Right renal cortex interstitium (tissue), 3 donors: ENCODE measurements around the gene EFCAB5. TPM values are rescaled to one million over a fixed set of nuclear protein-coding genes. Genes with fewer than 3 reads are reported as not detected.
"Not testable (repeated sequence)": the region's sequence is repeated elsewhere in the genome, so short reads cannot be mapped to it uniquely, and the experiment has no call there.

Experiments
- DNase-seq, 3 donors: peaks; one replicate each; pipeline ENCODE4 v3.0.0-alpha.2; 2013; ENCODE audit warnings: low read depth in 3 of 3, low spot score in 2 of 3
- polyA plus RNA-seq, 3 donors: library from polyadenylated mRNA; unstranded; fragments of 120-200 nt; gene quantifications; one replicate each; pipeline ENCODE4 v1.2.1, GENCODE V29; 2013; ENCODE audit not compliant: insufficient read length in 3 of 3

The EFCAB5 gene
- polyA plus RNA-seq, 3 donors: 2.1 to 3.0 (median 2.4) TPM

DNA sequence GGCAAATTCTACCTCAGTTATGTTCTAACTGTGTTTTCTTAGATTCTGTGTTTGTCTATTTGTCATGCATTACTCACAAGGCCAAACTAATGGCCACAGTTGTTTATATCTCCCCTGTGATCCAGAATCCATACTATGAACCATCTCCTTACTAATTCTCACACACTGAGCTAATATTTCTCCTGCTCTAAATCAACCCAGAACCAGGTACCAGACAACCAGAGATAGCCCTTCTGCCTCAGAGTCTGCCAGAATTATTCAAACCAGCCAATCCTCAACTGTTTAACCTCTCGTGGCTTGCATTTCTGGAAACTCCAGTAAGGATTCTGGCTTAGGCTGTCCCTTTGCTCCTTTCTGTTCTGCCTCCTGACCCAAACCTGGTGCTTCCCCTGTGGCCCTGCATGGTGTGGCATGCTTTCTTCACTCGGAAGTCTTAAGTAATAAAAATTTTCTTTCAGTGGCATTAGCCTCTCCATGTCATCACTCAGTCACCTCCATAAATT is 59.4 kb downstream of the EFCAB5 start:
- DNase-seq: no peak

DNA sequence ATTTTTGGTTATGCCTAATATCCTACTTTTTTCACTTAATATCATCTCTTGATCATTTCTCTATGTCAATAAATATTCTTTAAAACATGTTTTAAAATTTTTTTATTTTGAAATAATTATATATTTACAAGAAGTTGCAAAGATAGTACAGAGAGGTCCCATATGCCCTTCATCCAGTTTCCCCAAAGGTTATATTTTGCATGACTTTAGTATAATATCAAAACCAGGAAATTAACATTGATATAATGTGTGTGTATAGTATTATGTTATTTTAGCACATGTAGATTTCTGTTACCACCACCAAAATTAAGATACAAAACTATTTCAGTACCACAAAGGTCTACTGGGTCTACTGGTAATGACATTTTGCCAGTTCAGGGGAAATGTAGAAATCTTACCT is 60.7 kb downstream of the EFCAB5 start:
- DNase-seq: no peak

DNA sequence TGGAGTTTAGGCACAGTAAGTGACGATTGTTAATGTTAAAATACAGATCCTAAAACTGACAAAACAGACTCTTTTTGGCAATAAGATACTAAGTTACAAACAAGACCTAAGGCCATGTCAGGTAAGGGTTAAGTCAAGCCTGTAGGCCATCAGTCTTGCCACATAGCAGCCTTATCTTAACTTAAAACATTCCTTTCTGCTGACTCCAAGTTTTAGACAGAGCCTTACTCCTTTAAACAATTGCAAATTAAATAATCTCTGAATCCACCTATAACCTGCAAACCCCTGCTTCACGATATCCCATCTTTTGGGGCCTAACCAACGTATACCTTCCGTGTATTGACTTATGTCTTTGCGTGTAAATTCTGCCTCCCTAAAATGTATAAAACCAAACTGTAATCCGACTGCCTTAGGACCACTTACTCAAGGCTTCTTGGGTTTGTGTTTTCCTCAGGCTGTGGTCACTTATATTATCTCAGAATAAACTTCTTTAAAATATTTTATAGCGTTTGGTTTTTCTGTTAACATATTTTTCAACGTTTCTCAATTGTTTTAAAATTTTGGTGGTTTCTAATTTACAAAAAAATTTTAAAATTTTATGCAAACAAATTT is 64.4 kb downstream of the EFCAB5 start:
- no peak for DNase-seq

GRCh38 chr17:30011934-30012333 is 70.5 kb downstream of the EFCAB5 start:
- DNase-seq: not testable (repeated sequence)

- peak in 2 of 3 donors; percentile 7 to 9 for DNase-seq
Observed at GRCh38 chr17:30021708-30022317, 80.4 kb downstream of the EFCAB5 start.

DNA sequence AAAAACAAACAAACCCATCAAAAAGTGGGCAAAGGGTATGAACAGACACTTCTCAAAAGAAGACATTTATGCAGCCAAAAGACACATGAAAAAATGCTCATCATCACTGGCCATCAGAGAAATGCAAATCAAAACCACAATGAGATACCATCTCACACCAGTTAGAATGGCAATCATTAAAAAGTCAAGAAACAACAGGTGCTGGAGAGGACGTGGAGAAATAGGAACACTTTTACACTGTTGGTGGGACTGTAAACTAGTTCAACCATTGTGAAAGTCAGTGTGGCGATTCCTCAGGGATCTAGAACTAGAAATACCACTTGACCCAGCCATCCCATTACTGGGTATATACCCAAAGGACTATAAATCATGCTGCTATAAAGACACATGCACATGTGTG is 83.9 kb downstream of the EFCAB5 start:
- not testable (repeated sequence) for DNase-seq

- DNase-seq: no peak
Observed at GRCh38 chr17:30027676-30028075, 86.2 kb downstream of the EFCAB5 start.

- DNase-seq: no peak
Observed at GRCh38 chr17:30031214-30031869, 89.9 kb downstream of the EFCAB5 start.

- no peak for DNase-seq
Observed at GRCh38 chr17:30035369-30035768, 93.9 kb downstream of the EFCAB5 start.

- not testable (repeated sequence) for DNase-seq
Observed at GRCh38 chr17:30040719-30041518, 99.5 kb downstream of the EFCAB5 start.

DNA sequence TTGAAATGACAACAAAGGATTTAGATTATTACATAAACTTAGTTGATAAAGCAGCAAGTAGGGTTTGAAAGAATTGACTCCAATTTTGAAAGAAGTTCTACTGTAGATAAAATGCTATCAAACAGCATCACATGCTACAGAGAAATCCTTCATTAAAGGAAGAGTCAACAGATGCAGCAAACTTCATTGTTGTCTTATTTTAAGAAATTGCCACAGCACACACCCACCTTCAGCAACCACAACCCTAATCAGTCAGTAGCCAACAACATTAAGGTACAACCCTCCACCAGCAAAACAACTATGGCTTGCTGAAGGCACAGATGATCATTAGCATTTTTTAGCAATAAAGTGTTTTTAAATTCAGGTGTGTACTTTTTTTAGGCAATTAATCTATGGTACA is 100.1 kb downstream of the EFCAB5 start:
- DNase-seq: no peak

GRCh38 chr17:30062372-30062771 is 120.9 kb downstream of the EFCAB5 start:
- DNase-seq: no peak

- no peak for DNase-seq
Observed at GRCh38 chr17:30064738-30065137, 123.3 kb downstream of the EFCAB5 start.

DNA sequence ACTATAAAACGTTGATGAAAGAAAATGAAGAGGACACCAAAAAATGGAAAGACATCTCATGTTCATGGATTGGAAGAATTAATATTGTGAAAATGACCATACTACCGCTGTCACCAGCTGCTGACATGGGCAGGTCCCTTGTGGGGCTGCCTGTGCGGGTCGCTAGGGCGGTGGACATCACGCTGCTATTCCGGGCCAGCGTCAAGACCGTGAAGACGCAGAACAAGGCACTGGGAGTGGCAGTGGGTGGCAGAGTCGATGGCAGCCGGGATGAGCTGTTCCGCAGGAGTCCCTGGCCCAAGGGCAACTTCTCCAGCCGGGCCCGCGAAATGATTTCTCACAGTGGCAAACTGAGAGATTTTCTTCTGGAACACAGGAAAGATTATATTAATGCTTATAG is 127.0 kb downstream of the EFCAB5 start:
- DNase-seq: no peak

- DNase-seq: no peak
Observed at GRCh38 chr17:30074254-30074653, 132.8 kb downstream of the EFCAB5 start.

- DNase-seq: no peak
Observed at GRCh38 chr17:30074730-30075129, 133.3 kb downstream of the EFCAB5 start.

- no peak for DNase-seq
Observed at GRCh38 chr17:30082773-30083172, 141.3 kb downstream of the EFCAB5 start.

GRCh38 chr17:30084788-30085187 is 143.4 kb downstream of the EFCAB5 start:
- DNase-seq: peak in 1 of 3 donors; percentile 26

GRCh38 chr17:30086896-30087295 is 145.5 kb downstream of the EFCAB5 start:
- DNase-seq: no peak

DNA sequence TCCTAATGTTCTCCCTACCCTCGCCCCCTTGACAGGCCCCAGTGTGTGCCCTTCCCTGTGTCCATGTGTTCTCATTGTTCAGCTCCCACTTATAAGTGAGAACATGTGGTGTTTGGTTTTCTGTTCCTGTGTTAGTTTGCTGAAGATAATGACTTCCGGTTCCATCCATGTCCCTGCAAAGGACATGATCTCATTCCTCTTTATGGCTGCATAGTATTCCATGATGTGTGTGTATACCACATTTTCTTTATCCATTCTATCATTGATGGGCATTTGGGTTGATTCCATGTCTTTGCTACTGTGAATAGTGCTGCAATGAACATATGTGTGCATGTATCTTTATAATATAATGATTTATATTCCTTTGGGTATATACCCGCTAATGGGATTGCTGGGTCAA is 146.0 kb downstream of the EFCAB5 start:
- DNase-seq: not testable (repeated sequence)

DNA sequence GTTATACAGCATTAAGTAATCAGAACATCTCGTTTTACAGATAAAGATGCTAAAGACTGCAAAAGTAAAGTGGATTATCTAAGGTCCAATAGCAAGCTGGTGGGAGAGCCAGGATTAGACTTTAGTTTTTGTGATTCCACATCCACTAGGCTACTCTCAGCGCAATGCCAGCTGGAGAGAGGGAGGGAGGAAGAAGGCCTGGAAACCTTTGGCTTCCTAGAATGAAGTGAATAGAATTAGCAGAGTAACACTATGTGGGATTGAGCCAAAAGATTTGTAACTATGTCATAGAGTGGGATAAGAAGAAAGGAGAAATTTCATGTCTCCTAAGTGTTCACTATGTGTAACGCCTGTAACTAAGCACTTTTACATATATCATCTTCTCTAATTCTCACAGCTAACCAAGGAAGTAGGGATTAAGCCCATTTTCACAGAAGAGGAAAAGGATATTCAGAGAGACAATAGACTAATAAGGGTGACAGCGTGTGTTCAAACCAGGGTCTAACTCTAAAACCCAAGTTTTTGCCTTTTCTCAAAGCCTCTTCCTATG is 149.8 kb downstream of the EFCAB5 start:
- DNase-seq: no peak
